NCI-H146 treated with DMSO at 0.1 percent for 48 hours (cell line): ENCODE measurements around the gene MMD2.

Experiments used
- DNase-seq: peaks from one replicate; lab custom pipeline; 2025; ENCODE audit not compliant: unreplicated experiment; lab: John Stamatoyannopoulos, UW

The MMD2 gene

DNA sequence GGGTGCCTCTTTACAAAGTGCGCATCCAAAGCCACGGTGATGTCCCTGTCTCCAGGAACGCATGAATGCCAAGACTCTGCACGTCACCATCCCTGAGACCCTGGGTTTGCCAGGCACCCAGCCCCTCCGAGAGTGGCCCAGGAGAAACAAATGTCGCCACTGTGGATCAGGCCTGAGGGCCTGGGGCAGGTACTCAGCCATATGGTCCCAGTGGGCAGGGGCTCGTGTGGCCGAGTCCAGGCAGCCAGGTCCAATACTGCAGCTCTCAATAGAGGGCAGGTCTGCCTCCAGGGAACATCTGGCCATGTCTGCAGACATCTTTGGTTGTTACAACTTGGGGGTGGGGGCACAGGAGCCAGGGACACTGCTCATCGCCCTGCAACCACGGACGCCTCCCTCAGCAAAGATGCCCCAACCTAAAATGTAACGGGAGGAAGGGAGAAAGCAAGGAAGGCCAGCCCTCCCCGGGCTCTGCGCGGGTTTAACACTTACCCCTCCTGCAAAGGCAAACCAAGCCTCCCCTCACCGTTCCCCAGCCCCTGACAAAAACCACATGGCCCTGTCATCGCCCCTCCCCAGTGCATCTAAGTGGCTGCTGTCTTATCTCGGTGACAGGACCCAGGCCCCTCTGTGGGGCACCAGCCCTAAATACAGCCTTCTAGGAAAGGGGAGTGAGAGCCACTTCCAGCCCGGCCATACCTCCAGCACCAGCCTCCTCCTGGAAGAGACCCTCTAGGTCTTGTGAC, 86.9 kb downstream of the MMD2 start:
- no peak for DNase-seq

DNA sequence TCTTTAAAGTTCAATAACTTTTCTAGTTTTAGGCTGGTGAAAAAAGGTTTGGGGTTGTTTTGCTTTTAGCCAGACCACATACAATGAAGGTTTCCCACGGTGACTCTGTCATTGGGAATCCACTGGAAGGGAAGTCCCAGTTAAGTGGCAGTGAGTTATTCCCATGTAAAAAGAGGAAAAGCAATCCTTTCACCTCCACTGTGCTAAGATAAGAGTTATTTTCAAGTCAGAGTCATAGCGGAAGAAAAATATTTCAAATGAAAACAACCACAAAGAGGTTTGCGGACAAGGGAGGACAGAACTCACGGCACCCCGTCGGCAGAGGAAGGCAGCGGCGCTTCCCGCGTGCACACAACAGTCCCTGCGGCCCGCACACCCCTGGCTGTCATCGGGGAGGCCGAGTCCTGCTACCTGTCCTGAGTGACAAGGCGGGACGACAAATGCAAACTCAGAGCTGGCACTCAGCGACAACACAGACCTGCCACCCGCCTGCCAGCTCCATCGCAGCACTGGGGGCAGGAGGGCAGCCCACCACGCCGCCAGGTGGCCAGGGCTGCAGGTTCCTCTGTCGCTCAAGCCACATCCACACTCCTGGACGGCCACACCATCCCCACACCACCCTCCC, 87.8 kb downstream of the MMD2 start:
- DNase-seq: no peak

DNA sequence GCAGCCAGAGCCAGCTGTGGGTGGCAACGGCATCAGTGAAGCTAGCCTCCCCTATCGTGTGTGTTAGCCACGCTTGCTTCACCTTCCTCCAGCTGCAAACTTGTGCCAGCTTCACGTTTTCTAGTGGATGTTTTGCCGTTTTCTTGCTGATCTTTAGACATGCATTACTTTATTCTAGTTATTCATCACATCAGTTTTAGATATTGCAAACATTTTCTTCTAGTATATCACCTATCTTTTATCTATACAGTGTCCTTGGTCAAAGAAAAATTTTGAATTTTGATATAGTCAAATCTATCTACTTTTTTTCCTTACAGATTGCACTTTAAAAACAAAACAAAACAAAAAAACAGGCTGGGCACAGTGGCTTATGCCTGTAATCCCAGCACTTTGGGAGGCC, 90.5 kb downstream of the MMD2 start:
- no peak for DNase-seq

DNA sequence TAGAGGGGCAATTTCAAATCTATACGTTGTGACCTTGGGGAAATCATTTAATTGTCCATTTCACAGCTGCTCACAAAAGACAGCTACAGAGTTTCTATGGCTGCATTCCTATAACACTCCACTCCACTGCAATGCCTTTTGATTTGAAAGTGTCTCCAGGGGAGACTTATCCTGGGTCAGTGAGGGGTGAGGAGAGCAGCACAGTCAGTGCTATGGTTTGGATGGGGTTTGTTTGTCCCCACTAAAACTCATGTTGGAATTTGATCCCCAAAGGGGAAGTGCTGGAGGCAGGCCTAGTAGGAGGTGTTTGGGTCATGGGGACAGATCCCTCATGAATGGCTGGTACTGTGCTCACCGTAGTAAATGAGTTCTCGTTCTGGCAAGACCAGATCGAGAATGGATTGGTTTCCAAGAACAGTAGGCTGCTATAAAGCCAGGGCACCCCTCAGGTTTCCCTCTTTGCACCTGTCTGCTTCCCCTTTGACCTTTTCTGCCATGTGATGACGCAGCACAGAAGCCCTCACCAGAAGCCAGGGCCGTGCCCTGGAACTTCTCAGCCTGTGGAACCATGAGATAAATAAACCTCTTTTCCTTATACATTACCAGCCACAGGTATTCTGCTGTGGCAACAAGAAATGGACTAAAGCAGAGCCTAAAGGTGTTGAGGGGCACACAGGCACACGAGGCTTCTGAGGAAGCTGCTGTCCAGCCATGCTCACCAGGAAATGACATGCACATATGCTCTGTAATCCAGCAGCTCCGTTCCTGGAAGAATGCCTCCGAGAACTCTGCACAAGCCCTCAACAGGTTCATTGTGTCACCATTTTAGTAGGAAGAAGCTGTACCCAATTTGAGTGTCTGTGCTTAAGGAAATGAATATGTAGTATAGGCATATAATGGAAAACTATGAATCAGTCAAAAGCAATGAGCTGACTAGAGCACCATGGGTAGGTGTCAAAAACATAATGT, 92.2 kb downstream of the MMD2 start:
- no peak for DNase-seq

DNA sequence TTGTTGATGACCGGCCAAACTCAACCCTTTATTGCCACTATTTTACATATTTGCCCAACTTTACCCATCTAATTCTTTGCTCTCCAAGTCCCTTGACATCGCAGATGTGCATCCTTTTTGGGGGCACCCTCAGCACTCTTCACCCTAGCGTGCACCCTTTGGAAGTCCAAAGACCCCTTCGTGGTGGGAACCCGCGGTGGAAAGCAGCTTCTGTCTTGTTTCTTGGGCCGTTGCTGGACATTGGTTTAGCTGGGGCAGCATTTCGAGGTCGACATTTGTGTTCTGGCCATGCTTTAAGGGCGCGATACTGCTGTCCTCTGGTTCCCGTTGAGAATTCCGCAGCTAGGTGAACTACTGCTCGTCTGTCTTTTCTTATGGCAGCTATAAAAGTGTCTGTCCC, 96.8 kb downstream of the MMD2 start:
- no peak for DNase-seq

DNA sequence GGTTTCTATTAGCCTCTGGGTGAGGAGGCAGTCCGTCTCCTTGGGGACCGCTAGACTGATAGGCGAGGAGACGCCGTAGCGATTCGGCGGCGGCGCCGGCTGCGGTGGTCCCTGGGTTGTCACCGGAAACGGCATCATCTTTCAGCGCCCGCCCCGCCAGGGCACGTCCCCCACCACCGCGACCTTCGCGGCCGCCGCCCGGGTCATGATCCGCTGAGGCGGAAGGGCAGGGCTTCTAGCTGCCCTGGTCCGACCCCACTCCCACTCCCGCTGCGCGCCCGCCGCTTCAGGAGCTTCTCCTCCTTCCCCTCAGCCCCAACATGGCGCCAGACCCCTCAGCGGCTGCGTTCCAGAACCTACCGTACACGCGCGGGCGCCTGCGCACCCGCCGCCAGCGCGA, 97.3 kb downstream of the MMD2 start, which contains the start of gene PAPOLB:
TSS of gene PAPOLB (minus strand) at position 358 of the 400 bp plus-strand sequence. CDS start at position 138, 220 bp downstream.
- DNase-seq: no peak

DNA sequence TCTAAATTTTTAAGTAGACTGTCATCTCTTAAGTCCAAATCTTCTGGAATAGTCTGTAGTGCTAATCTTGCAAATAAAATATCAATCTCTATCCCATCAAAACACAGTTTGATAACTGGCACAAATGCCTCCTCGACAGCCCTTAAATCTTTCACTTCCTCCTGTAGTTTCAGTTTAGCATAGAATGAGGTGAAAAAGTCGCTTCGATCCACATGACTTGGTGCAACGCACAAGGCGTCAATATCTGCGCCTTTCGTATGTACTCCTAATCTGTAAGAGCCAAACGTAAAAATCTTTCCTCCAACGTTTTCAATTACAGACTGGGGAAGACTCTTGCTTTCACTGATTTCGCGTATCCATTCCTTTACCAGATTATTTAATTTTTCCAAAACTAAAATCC, 97.8 kb downstream of the MMD2 start:
- DNase-seq: no peak

DNA sequence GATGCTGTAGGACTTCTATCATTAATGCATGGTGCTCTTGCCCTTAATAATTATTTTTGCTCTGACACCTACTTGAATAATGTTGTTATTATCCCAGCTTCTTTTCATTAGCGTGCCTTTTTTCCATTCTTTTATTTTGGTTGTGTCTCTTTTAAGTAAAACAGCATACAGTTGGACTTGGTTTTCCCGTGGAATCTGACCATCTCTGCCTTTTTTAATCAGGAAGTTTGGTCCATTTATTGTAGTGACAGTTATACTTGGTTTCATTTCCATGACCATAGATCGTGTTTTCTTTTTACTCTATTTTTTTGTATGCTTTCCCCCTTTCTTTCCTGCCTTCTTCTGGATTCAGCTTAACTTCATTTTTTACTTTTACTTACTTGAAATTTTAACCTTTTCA, 101.8 kb downstream of the MMD2 start:
- no peak for DNase-seq

DNA sequence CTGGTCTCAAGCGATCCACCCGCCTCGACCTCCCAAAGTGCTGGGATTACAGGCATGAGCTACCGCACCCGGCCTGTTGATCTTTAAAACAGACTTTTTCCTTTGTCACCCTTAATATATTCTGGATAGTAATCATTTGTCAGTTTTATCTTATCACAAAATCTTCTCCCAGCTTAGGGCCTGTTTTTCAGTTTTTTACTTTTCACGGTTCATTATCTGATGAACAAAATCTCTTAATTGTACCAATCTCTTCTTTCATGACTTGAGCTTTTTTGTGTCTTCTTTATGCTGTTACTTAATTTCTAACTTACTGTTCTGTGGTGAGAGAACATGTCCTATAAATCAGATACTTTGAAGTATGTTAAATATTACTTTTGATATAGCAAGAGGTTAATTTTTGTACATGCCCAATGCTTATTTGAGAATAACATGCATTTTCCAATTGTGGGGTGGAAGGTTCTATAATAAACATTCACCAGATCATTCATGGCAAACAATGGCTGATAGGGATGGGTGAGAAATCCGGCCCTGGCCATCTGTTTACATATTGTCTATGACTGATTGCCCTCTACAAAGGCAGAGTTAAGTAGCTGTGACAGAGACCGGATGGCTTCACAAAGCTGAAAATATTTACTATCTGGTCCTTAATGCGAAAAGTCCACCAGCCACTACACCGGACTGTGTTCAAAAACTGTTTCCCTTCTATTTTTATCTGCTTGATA, 102.5 kb downstream of the MMD2 start:
- DNase-seq: peak; percentile 69
